Measurements from ENCODE around the gene GNAQ. TPM values are rescaled to one million over a fixed set of nuclear protein-coding genes. Genes with fewer than 3 reads are reported as not detected.
"Not testable (repeated sequence)": the region's sequence is repeated elsewhere in the genome, so short reads cannot be mapped to it uniquely, and the experiment has no call there.

Gene GNAQ
- total and polyA plus RNA-seq, 10 donors: 4.4 to 52.3 (median 31.2) TPM

- no peak overlapping the region for H3K27ac ChIP-seq
- peaks cover 0 to 7% (median 0%) of the 10 kb centered on the region in 8 donors for H3K9me3 ChIP-seq
- intact Hi-C loops (cut with DNase I; ENCODE audit: low total_unique reads): no loop called here
- no peak for DNase-seq
- TF ChIP-seq POLR2AphosphoS5 (IDR thresholded peaks at IDR 0.05) (no peak), CTCF (IDR thresholded peaks at IDR 0.05 in 8 of 11, conservative IDR thresholded peaks at IDR 0.05 in 3 of 11) (no peak), POLR2A (IDR thresholded peaks at IDR 0.05) (no peak)
- H3K4me3 ChIP-seq: no peak overlapping the region
- 73 to 89% (median 82%) methylated on average over 3 of the region's 3 CpGs for WGBS, 5 donors
- H3K27me3 ChIP-seq (replicated peaks in 1 of 7): no peaks in the 10 kb centered on the region
- H3K4me1 ChIP-seq: no peaks in the 10 kb centered on the region
- H3K36me3 ChIP-seq: peaks cover 0 to 12% (median 0%) of the 10 kb centered on the region in 6 donors
These were observed 312.3 kb downstream of the GNAQ start for GRCh38 chr9:77719321-77719720.

GRCh38 chr9:77718298-77718640 lies 313.3 kb downstream of the GNAQ start:
- WGBS, 5 donors: 68 to 89% (median 77%) methylated on average over 5 of the region's 5 CpGs
- intact Hi-C loops (cut with DNase I; ENCODE audit: low total_unique reads); H3K4me1 ChIP-seq; H3K4me3 ChIP-seq; H3K27me3 ChIP-seq (replicated peaks in 1 of 7); DNase-seq; H3K27ac ChIP-seq; H3K9me3 ChIP-seq: not testable (repeated sequence)
- H3K36me3 ChIP-seq: peaks cover 0 to 12% (median 0%) of the 10 kb centered on the region in 6 donors

GRCh38 chr9:77717608-77718297 lies 313.9 kb downstream of the GNAQ start:
- DNase-seq; H3K27me3 ChIP-seq (replicated peaks in 1 of 7); intact Hi-C loops (cut with DNase I; ENCODE audit: low total_unique reads); H3K4me1 ChIP-seq; H3K9me3 ChIP-seq; H3K27ac ChIP-seq; H3K4me3 ChIP-seq: not testable (repeated sequence)
- WGBS, 5 donors: 79 to 95% (median 86%) methylated on average over 4 to 5 of the region's 5 CpGs
- peaks cover 0 to 12% (median 0%) of the 10 kb centered on the region in 6 donors for H3K36me3 ChIP-seq

GRCh38 chr9:77714077-77714549 lies 317.5 kb downstream of the GNAQ start:
- H3K27ac ChIP-seq: no peak overlapping the region
- 67 to 91% (median 81%) methylated on average over 4 of the region's 4 CpGs for WGBS, 5 donors
- H3K27me3 ChIP-seq (replicated peaks in 1 of 7): no peaks in the 10 kb centered on the region
- intact Hi-C loops (cut with DNase I; ENCODE audit: low total_unique reads): no loop called here
- H3K4me1 ChIP-seq: peaks cover 0 to 14% (median 6%) of the 10 kb centered on the region in 6 donors
- H3K9me3 ChIP-seq: peaks cover 0 to 4% (median 0%) of the 10 kb centered on the region in 8 donors
- H3K4me3 ChIP-seq: no peak overlapping the region
- no peak for DNase-seq
- H3K36me3 ChIP-seq: no peaks in the 10 kb centered on the region
- TF ChIP-seq CTCF (IDR thresholded peaks at IDR 0.05 in 8 of 11, conservative IDR thresholded peaks at IDR 0.05 in 3 of 11) (no peak), POLR2A (IDR thresholded peaks at IDR 0.05) (no peak), POLR2AphosphoS5 (IDR thresholded peaks at IDR 0.05) (no peak)

GRCh38 chr9:77712533-77713130 lies 319.0 kb downstream of the GNAQ start:
- H3K9me3 ChIP-seq: peaks cover 0 to 11% (median 7%) of the 10 kb centered on the region in 8 donors
- H3K4me3 ChIP-seq: no peak overlapping the region
- H3K4me1 ChIP-seq: peaks cover 0 to 16% (median 6%) of the 10 kb centered on the region in 6 donors
- TF ChIP-seq POLR2A (IDR thresholded peaks at IDR 0.05) (no peak), CTCF (IDR thresholded peaks at IDR 0.05 in 8 of 11, conservative IDR thresholded peaks at IDR 0.05 in 3 of 11) (no peak), POLR2AphosphoS5 (IDR thresholded peaks at IDR 0.05) (no peak)
- H3K36me3 ChIP-seq: no peaks in the 10 kb centered on the region
- H3K27me3 ChIP-seq (replicated peaks in 1 of 7): no peaks in the 10 kb centered on the region
- DNase-seq: no peak
- H3K27ac ChIP-seq: no peak overlapping the region
- intact Hi-C loops (cut with DNase I; ENCODE audit: low total_unique reads): no loop called here
- 61 to 74% (median 63%) methylated on average over 9 of the region's 9 CpGs for WGBS, 5 donors
